ENCODE data around the gene C15orf39.
"Not testable (repeated sequence)": the region's sequence is repeated elsewhere in the genome, so short reads cannot be mapped to it uniquely, and the experiment has no call there.

C15orf39 gene

DNA sequence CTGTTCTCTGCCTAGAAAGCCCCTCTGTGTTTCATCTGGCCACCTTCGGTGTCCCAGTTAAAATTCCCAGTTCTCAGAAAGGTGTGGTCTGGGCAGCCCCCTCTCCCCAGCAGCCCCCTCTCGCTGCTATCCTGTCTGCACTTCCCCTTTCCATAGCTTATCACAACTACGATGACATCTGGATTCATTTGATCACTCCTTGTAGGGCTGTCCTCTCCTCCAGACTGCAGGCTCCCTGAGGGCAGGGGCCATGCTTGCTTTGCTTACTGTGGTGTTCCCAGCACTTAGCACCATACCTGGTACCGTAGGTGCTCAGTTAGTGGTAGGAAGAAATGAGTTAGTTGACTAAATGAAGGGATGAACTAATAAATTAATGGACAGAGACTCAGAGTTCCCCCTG lies 30.2 kb downstream of the C15orf39 start:
- DNase-seq (ENCODE audit: low spot score) = no peak

DNA sequence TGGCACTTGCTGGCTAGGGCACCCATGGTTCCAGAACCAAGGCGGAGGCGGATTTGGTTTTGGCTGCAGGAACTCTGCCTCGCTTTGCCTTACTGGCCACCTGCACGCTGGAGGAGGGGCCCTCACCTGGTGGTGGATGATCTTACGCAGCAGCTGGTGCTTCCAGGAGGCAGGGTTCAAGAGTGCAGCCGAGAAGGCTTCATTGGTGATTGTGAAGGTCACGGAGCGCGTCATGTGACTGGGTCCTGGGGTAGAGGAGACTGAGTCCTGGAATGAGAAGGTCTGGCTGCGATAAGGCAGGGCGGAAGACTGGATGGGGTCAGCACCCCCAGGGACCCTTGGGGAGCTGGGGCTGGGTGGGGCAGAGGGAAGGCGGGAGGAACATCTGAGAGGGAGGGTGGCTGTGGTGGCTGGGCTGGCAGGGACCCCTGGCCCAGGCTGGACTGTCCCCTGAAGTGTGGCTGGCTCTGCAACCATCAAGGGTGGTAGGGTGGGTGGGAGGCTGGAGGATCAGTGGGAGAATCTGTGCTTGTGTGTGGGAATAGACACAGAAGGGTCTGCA lies 30.7 kb downstream of the C15orf39 start:
- DNase-seq (ENCODE audit: low spot score) = no peak

DNA sequence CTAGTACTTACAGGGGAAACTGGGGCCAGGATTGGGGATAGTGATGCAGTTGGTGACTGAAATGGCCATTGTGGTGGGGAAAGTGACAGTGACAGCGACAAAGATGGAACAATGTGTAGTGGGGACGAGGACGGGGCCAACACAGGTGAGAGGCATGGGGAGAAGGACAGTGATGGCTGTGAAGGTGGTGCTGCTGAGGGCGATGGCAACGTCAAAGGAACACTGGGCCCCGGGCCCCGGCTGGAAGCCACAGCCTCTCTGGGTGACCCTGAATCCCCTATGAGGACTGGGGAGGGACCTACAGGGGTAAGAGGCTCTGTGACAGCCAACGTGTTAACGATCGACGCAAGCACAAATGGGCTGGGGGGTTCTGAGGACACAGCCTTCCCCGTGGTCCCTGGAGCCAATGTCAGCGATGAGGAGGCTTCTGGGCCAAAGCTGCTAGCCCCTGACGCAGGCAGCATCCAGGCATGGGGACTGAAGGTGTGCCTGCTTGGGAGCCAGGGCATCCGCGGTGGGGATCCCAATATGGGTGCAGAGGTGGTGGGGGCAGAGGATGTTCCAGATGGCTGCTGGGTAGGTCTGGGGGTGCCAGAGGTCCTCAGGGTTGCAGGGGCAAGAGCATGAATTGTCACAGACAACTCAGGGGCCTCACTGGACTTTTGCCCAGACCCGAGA lies 31.3 kb downstream of the C15orf39 start:
- no peak for DNase-seq (ENCODE audit: low spot score)

DNA sequence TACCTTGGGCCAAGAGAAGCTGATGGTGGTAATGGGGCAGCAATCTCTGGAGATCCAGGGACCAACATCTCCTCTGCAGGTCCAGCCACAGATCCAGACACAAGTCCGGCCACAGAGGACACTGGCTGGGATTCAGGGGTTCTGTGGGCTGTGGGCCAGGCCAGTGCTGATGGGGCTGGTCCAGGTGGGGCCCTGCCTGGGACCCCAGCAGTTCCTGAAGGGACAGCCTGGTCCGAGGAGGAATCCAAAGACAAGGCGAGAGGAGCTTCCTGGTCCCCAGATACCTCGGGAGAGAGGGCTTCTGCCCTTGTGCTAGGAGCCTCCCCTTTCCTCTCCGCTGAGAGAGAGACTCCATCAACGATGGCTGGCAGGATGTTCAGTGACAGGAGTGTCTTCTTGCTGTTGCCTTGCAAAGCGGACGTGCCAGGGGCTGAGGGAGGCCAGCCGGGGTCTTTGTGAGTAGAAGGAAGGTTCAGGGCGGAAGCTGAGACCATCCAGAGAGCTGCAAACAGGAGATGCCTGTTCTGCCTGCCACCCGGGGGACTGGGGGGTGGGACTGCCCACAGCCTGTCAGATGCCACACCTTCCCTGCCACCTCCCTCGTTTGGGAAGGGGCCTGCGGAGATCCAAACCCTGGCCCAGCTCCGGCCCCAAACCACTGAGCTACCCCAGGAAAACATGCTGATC lies 32.0 kb downstream of the C15orf39 start:
- DNase-seq (ENCODE audit: low spot score) = no peak

GRCh38 chr15:75234191-75234810 lies 32.6 kb downstream of the C15orf39 start:
- no peak for DNase-seq (ENCODE audit: low spot score)

DNA sequence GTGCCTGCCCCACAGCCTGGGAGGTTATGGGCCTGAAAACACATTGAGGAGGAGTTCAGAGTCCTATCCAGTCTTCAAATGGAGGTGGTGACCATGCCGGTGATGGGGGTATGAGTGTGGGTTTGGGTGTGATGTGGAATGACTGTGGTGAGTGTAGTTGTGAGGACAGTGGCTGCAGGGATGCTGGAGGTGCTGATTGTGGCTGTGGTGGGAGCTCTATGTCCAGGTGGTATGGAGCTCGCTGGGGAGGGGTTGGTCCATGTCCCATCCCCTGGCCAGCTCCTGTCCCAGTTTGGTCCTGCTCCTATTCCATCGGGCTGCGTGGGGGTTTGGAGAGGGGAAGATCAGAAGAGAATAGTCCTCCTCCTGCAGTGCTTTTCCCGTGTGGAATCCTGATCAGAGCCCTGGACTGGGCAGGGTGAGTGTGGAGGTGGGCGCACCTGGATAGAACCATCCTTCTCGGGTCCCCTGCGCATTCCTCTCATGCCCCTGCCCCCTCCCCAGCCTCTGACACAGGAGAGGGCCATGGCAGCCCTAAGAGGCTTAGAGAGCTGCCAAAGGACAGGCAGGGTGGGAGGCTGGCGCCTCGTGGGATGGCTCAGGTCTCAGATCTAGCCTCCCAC lies 33.5 kb downstream of the C15orf39 start:
- DNase-seq (ENCODE audit: low spot score) = no peak

DNA sequence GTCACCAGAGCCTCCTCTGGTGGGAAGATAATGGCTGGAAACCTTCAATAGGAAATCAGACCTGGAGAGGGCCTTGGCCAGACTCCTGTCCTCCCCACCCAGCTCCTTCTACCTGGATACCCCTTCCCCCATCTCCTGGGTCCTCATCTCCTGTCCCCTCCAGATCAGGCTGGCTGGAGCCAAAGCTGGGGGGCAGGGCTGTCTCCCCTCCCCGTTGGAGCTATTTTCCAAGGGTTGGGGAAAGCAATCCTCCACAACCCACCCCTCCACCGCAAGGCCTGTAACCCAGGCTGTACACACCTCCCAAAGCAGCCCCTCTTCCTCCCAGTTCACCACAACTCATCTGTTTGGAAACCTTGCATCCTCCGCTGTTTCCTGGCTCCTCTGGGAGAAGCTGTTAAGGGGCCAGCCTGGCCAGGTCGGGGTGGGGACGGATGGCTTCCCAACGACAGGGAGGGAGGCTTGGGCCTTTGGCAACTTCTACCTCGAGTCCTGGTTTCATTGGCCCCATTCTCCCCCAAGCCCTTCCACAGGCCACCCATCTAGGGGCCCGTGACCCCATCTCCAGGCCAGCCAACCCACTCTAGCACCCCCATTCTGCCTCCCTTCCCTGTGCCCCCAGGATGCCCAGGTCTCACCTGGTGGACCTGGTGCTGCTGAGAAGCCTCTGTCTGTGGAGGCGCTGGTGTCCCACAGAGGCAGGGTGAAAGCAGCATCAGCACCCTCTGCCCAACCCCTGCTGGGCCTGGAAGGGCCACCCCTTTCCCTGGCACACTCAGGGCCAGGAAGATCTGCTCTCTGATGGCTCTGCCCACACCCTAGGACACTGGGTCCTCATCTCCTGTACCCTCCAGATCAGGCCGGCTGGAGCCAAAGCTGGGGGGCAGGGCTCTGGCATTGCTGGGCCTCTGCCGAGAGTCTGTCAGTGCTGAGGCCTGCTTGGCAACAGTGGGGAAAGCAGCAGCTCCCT lies 34.4 kb downstream of the C15orf39 start:
- DNase-seq (ENCODE audit: low spot score) = no peak

GRCh38 chr15:75237316-75237982 lies 35.8 kb downstream of the C15orf39 start:
- DNase-seq (ENCODE audit: low spot score) = no peak

DNA sequence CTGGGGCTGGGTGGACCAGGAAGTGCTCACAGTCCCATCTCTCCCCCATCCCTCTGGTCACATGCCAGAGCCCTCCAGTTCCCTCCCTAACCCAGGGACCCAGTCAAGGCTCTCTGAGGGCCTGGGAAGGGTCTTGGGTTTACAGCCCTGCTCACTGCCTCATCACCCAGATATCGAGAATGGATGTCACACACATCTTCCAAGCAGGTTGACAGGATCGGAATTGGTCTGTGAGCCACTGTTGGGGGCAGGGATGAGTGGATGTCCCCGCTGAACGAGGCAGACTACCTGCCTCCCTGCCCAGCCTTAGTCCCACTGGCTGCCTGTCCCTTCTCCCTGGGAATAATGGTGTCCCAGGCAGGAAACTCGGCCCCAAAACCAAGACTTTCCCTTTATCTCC lies 36.5 kb downstream of the C15orf39 start:
- no peak for DNase-seq (ENCODE audit: low spot score)

- DNase-seq (ENCODE audit: low spot score) = not testable (repeated sequence)
These were observed 44.1 kb downstream of the C15orf39 start for GRCh38 chr15:75245741-75246140.

DNA sequence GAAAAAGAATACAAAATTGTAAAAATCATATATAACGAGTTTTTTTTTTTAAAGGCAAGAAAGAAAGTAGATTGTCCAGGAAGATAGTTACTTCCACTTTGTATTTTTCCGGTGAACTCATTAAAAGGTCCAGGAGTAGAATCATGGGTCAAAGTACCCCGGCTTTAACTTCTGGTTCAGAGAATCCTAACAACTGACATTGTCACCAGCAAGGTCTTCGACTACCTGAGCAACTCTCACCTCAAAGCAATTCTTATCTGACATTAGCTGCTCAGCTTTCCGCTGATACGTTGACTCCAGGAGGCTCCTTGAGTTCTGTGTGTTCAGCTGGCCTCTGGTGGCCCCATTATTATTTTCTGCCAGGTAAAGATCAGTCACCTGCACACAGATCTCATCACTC lies 47.3 kb downstream of the C15orf39 start:
- DNase-seq (ENCODE audit: low spot score) = not testable (repeated sequence)

- no peak for DNase-seq (ENCODE audit: low spot score)
These were observed 48.0 kb downstream of the C15orf39 start for GRCh38 chr15:75249726-75250125.

- DNase-seq (ENCODE audit: low spot score) = not testable (repeated sequence)
These were observed 49.7 kb downstream of the C15orf39 start for GRCh38 chr15:75251343-75251742.

DNA sequence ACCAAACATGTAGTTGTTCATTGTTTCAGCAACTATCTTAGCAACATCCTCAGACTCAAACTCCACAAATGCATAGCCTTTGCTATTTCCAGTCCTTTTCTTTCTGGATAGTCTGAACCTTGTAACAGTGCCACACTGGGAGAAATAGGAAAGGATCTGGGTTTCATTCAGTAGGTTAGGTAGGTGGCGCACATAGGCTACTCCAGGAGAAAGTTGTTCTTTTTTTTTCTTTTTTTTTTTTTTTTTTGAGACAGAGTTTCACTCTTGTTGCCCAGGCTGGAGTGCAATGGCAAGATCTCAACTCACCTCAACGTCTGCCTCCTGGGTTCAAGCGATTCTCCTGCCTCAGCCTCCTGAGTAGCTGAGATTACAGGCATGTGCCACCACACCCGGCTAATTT lies 50.6 kb downstream of the C15orf39 start:
- DNase-seq (ENCODE audit: low spot score) = not testable (repeated sequence)

GRCh38 chr15:75258034-75258433 lies 56.4 kb downstream of the C15orf39 start, which contains the start of gene GOLGA6C:
GOLGA6C (plus strand) TSS chr15:75258334; CDS start chr15:75258599, 265 bp downstream.
- not testable (repeated sequence) for DNase-seq (ENCODE audit: low spot score)

- DNase-seq (ENCODE audit: low spot score) = not testable (repeated sequence)
These were observed 57.1 kb downstream of the C15orf39 start for GRCh38 chr15:75258620-75259343.

DNA sequence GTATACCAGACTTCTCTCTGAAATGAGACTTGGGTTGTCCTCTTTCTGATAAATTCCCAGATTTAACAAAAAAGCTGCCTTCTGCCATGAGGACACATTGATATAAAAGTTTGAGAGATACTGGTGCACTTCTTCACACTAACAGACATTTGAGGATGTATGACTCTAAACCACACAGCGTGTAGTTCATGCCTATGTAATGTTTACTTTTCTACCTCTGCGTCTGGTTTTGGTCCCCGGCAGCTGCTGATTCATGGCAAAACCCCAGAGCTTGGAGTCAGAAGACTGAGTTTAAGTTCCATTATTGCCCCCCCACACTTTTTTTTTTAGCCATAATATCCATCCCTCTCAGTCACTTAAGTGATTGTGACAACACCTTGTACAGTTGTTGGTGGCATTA lies 58.2 kb downstream of the C15orf39 start:
- DNase-seq (ENCODE audit: low spot score) = not testable (repeated sequence)
